H54 (cell line): ENCODE measurements around the gene LSM14A.
"Not testable (repeated sequence)": the region's sequence is repeated elsewhere in the genome, so short reads cannot be mapped to it uniquely, and the experiment has no call there.

Source experiments
- DNase-seq: peaks from one replicate; pipeline ENCODE4 v3.0.0; 2011; ENCODE audit warnings: low spot score, mixed read lengths; ENCODE audit not compliant: insufficient read length
- FAIRE-seq: peaks from 3 replicates; lab custom pipeline; 2011; peaks lifted over from hg19 to GRCh38; lab: Jason Lieb, UNC
- POLR2A ChIP-seq: IDR thresholded peaks from 2 replicates; pipeline ENCODE4 v1.6.1; 2011; ENCODE audit warnings: low read depth, mild to moderate bottlenecking, low read length

LSM14A gene

DNA sequence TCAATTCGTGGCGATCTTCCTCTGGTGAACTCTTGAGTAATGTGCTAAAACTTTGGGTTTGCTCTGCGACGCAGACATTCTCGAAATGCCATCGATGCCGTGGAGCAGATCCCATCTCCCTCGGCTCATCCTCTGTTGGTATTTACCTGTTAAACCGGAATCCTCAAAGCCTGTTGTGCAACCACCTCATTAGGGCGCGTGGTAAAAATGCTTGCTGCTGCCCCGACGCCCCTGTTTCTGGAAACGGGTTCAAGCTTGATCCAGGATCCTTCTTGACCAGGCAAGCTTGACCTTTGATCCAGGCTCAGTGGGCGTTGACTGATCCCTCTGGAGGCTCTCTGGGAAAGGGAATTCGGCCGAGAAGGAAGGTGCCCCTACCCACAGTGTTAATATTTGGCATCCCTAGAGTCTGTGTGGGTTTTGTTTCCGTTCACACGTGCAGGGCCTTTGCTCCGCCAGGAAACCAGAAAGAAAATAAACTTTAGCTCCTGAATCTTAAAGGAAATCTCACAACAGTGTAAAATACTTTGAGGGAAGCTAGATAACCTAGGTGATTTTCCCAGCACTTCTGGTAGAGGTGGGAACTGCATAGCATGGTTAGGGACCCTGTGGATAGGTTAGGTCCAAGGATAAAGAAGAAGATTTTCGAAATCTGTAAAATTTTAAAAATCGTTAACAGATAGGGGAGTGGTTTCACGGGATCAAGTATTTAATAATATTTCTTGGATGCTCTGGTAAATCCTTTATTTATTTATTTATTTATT, 1.1 kb downstream of the LSM14A start:
- no peak for TF ChIP-seq POLR2A
- DNase-seq (peak; percentile 44), FAIRE-seq (peak; percentile 6)

GRCh38 chr19:34175173-34175572, 2.9 kb downstream of the LSM14A start:
- FAIRE-seq, DNase-seq: not testable (repeated sequence)

DNA sequence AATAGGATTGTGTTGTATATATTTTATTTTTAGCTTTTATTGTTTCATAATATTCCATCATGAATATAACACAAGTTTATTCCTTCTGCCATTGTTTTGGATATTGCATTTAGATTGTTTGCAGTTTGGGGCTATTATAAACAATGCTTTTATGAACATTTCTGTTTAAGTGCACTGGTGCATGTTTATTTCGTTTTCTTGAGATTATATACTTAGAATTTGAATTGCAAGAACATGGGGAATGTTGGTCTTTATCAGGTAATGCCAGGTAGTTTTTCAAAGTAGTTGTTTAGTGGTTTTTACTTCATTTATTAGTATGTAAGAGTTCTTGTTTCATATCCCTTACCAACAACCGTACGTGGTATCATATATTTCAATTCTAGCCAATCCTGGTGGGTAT, 4.3 kb downstream of the LSM14A start:
- no peak for DNase-seq
- TF ChIP-seq POLR2A: no peak
- no peak for FAIRE-seq

DNA sequence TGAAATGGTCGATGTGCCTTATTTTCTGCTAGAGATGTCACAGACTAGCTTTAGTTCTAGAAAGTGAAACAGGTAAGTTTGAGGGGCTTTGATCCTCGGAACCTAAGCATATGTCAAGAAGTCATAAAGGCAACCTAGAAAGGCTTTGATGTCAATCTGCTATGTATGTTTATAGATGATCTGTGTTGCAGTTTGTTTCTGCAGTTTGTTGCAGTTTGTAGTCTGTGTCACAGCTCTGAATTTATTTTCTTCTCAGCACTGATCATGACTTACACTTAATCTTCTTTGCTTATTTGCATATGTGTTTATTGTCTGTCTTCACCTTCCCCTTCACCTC, 5.9 kb downstream of the LSM14A start:
- FAIRE-seq: peak; percentile 72
- no peak for TF ChIP-seq POLR2A
- no peak for DNase-seq

DNA sequence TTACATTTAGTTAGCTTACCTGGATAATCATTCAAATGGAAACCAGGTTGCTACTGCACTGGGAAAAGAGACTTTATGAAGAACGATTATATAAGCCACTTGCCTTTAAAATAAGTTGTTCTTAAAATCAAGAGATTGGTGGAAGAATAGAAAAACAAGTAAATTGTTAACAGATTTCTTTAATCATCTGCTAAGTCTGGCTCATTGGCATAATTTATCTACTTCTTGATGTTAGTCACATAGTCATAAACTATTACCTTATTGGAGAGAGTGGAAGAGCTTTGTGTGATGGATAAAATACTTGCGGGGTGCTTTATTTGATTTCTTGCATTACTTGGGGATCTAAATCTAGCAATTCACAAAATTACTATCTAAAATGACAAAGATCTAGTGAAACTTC, 6.8 kb downstream of the LSM14A start:
- no peak for TF ChIP-seq POLR2A
- FAIRE-seq: no peak
- no peak for DNase-seq

- FAIRE-seq: peak; percentile 6
- DNase-seq: no peak
Observed at GRCh38 chr19:34180273-34180672, 8.0 kb downstream of the LSM14A start.

GRCh38 chr19:34180709-34181108, 8.4 kb downstream of the LSM14A start:
- TF ChIP-seq POLR2A: no peak
- DNase-seq (no peak), FAIRE-seq (no peak)

More at GRCh38 chr19:34180273-34180672, 8.0 kb downstream of the LSM14A start:
- no peak for TF ChIP-seq POLR2A

DNA sequence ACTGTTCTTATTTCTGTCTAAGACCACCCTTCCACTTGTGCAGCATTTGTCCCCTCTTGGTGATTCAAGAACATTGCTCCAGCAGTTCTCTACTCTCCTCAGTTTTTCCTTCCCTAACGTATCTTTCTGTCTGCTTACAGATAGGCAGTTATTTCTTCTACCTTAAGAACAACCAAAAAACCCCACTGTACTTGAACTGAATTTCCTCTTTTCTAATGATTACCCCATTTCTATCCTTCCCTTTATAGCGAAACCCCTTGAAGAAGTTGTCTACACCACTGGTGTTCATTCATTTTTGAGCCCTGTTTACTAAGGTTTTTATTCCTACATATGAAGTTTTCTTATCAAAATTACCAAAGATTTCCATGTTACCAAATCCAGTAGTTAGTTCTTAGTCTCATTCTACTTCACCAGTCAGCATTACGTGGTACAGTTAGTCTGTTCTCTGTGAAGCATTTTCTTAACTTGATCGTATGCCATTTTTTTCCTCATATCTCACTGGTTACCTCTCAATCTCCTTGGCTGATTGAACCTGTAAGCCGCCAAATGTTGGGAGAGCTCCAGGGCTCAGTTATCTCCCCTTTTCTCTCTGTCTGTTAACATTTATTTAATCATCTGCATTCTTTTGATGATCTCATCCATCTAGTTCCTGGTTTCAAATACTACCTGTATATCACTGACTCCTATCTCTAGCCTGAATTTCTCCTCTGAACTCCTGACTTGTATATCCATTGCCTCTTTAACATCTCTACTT, 9.0 kb downstream of the LSM14A start:
- FAIRE-seq: peak; percentile 11
- DNase-seq: no peak
- TF ChIP-seq POLR2A: no peak

- DNase-seq: no peak
- no peak for TF ChIP-seq POLR2A
- FAIRE-seq: no peak
Observed at GRCh38 chr19:34182125-34182524, 9.8 kb downstream of the LSM14A start.

DNA sequence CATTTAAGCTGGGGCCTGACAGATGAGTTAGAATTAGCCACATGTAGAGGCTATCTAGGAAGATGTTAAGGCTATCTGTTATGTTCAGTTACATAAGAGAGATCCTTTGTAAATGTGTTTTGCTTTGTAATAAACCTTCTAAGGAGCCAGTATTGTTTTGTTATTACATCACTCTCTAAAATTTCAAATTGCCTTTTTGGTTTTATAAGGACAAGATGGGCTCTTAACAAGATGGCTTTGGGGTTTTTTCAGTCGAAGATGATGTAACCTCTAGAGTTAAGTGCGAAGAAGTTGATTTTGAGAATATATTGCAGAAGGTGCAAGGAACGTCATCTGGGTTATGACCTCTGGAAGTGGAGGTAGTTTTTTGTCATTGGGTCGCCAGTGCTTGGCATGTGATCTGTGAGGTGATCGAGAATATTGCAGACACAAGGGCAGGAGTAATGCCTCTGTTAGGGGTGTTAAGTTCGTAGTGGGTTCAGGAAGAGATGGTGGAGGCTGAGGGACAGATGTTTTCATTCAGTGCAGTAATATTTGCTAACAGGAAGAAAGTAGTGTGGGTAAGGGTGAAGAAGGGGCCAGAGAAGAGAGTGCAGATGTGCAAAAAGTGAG, 12.7 kb downstream of the LSM14A start:
- FAIRE-seq: no peak
- TF ChIP-seq POLR2A: no peak
- DNase-seq: no peak

DNA sequence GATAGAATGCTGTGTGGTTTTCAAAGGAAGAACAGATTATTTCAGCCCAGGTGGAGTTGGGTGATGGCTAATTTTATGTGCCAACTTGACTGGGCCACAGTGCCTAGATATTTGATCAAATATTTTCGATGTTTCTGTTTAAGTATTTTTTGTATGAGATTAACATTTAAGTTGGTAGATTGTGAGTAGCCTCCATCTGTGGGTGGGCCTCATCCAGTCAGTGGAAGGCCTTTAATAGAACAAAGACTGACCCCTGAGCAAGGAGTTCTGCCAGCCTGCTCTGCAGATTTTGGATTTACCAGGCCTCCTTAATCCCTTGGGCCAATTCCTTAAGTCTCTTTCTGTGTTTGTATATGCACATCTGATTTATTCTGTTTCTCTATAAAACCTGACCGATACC, 13.9 kb downstream of the LSM14A start:
- DNase-seq: no peak
- TF ChIP-seq POLR2A: no peak
- no peak for FAIRE-seq

GRCh38 chr19:34187011-34187410, 14.7 kb downstream of the LSM14A start:
- no peak for DNase-seq
- TF ChIP-seq POLR2A: no peak
- FAIRE-seq: no peak

- no peak for FAIRE-seq
- DNase-seq: no peak
- TF ChIP-seq POLR2A: no peak
Observed at GRCh38 chr19:34188408-34188807, 16.1 kb downstream of the LSM14A start.

GRCh38 chr19:34189199-34189916, 17.1 kb downstream of the LSM14A start:
- no peak for TF ChIP-seq POLR2A
- FAIRE-seq: peak; percentile 6
- DNase-seq: no peak
